Gastrocnemius medialis (tissue), 4 donors: ENCODE measurements around the gene ACTR5.

Source experiments
- CTCF ChIP-seq, 5 experiments: fragments of 450-650 bp in 3 of 5; fragments of 200-600 bp in 2 of 5; sonication (generic) in 2 of 5; IDR thresholded peaks in 4 of 5; conservative IDR thresholded peaks in 1 of 5; 1 replicate in 4 of 5; 2 replicates in 1 of 5; pipeline ENCODE4 v1.5.1; 2016 to 2019; ENCODE audit warnings: antibody characterized with exemption in 5 of 5, mild to moderate bottlenecking in 3 of 5, moderate library complexity in 3 of 5
- POLR2A ChIP-seq, 2 donors: fragments of 450-650 bp; IDR thresholded peaks; one replicate each; pipeline ENCODE4 v1.6.1; 2017; ENCODE audit warnings: antibody characterized with exemption in 2 of 2, mild to moderate bottlenecking in 2 of 2, moderate library complexity in 2 of 2

- TF ChIP-seq POLR2A (IDR thresholded peaks at IDR 0.05) (no peak), CTCF (IDR thresholded peaks at IDR 0.05 in 4 of 5, conservative IDR thresholded peaks at IDR 0.05 in 1 of 5) (no peak)
Measured at GRCh38 chr20:38779247-38780097, 31.2 kb downstream of the ACTR5 start.
